Peyer's patch (tissue), 4 donors: ENCODE results near the gene ORM1.

Experiments
- POLR2A ChIP-seq, 2 donors: fragments of 450-650 bp; IDR thresholded peaks; one replicate each; pipeline ENCODE4 v1.5.1; 2017; ENCODE audit warnings: antibody characterized with exemption in 2 of 2, mild to moderate bottlenecking in 2 of 2, moderate library complexity in 2 of 2
- TF ChIP-seq, protein P1 (sequence below), 6 experiments: fragments of 450-650 bp in 4 of 6; fragments of 200-600 bp in 2 of 6; sonication (generic) in 1 of 6; IDR thresholded peaks; one replicate each; pipeline ENCODE4 v1.5.1; 2017 to 2019; ENCODE audit warnings: antibody characterized with exemption in 6 of 6, mild to moderate bottlenecking in 3 of 6, moderate library complexity in 1 of 6

DNA sequence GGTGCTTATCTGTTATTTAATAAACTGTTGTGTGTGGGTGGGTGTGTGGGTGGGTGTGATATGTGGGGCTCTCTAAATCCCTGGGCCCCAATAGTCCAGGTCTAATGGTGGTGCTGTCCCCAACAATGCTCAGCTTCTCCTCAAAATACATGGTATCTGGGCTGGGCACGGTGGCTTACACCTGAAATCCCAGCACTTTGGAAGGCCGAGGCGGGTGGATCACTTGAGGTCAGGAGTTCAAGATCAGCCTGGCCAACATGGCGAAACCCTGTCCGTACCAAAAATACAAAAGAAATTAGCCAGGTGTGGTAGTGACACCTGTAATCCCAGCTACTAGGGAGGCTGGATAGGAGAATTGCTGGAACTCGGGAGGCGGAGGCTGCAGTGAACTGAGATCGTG is 4.5 kb upstream of the ORM1 start:
- TF ChIP-seq, protein P1, sequence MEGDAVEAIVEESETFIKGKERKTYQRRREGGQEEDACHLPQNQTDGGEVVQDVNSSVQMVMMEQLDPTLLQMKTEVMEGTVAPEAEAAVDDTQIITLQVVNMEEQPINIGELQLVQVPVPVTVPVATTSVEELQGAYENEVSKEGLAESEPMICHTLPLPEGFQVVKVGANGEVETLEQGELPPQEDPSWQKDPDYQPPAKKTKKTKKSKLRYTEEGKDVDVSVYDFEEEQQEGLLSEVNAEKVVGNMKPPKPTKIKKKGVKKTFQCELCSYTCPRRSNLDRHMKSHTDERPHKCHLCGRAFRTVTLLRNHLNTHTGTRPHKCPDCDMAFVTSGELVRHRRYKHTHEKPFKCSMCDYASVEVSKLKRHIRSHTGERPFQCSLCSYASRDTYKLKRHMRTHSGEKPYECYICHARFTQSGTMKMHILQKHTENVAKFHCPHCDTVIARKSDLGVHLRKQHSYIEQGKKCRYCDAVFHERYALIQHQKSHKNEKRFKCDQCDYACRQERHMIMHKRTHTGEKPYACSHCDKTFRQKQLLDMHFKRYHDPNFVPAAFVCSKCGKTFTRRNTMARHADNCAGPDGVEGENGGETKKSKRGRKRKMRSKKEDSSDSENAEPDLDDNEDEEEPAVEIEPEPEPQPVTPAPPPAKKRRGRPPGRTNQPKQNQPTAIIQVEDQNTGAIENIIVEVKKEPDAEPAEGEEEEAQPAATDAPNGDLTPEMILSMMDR (IDR thresholded peaks at IDR 0.05), result no peak
- no peak for TF ChIP-seq POLR2A (IDR thresholded peaks at IDR 0.05)
